ENCODE data around the gene WNT3A.

Gene WNT3A

GRCh38 chr1:228012555-228012954 lies 5.8 kb downstream of the WNT3A start:
- H3K4me3 ChIP-seq (ENCODE audit: control insufficient read depth, low read depth, low read length), result no peak overlapping the region
- DNase-seq (ENCODE audit: low read depth), result no peak
- TF ChIP-seq, protein P1, sequence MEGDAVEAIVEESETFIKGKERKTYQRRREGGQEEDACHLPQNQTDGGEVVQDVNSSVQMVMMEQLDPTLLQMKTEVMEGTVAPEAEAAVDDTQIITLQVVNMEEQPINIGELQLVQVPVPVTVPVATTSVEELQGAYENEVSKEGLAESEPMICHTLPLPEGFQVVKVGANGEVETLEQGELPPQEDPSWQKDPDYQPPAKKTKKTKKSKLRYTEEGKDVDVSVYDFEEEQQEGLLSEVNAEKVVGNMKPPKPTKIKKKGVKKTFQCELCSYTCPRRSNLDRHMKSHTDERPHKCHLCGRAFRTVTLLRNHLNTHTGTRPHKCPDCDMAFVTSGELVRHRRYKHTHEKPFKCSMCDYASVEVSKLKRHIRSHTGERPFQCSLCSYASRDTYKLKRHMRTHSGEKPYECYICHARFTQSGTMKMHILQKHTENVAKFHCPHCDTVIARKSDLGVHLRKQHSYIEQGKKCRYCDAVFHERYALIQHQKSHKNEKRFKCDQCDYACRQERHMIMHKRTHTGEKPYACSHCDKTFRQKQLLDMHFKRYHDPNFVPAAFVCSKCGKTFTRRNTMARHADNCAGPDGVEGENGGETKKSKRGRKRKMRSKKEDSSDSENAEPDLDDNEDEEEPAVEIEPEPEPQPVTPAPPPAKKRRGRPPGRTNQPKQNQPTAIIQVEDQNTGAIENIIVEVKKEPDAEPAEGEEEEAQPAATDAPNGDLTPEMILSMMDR (conservative IDR thresholded peaks at IDR 0.05; ENCODE audit: control insufficient read depth, insufficient read depth, low read depth, low read length), result no peak

DNA sequence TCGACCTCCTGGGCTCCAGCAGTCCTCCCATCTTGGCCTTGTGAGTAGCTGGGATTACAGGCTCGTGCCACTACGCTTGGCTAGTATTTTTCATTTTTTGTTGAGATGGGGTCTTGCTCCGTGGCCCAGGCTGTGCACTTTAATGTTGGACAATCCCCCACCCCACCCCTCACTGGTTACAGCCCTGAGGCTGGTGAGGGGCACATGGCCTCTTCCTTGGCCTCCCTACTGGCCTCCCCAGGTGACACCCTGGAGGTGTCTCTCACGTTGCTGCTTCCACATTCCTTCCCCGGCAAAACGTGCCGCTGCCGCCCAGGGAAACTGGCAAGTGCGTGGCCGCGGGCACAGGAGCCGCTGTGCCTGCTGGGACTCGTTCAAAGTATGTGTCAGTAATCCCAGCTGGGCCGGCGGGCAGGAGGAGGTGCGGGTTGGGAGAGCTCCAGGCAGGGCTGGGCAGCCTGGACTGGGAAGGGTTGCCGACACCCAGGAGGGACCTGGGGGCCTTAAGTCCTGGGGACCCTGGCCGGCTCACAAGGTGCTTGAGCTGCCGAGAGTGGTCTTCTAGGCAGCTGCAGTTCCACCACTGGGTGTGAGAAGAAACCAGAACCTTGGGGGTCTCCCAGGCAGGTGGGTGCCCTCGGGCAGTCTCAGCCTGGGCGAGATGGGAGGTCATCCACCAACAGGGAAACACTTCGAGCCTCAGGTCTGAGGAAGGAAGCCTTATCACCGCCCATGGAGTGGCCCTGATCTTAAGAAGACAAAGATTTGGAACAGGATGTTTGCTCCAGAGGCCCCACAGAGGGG lies 6.5 kb downstream of the WNT3A start:
- TF ChIP-seq, protein P1 (conservative IDR thresholded peaks at IDR 0.05; ENCODE audit: control insufficient read depth, insufficient read depth, low read depth, low read length), result no peak
- no peak for DNase-seq (ENCODE audit: low read depth)
- H3K4me3 ChIP-seq (ENCODE audit: control insufficient read depth, low read depth, low read length), result no peak overlapping the region

DNA sequence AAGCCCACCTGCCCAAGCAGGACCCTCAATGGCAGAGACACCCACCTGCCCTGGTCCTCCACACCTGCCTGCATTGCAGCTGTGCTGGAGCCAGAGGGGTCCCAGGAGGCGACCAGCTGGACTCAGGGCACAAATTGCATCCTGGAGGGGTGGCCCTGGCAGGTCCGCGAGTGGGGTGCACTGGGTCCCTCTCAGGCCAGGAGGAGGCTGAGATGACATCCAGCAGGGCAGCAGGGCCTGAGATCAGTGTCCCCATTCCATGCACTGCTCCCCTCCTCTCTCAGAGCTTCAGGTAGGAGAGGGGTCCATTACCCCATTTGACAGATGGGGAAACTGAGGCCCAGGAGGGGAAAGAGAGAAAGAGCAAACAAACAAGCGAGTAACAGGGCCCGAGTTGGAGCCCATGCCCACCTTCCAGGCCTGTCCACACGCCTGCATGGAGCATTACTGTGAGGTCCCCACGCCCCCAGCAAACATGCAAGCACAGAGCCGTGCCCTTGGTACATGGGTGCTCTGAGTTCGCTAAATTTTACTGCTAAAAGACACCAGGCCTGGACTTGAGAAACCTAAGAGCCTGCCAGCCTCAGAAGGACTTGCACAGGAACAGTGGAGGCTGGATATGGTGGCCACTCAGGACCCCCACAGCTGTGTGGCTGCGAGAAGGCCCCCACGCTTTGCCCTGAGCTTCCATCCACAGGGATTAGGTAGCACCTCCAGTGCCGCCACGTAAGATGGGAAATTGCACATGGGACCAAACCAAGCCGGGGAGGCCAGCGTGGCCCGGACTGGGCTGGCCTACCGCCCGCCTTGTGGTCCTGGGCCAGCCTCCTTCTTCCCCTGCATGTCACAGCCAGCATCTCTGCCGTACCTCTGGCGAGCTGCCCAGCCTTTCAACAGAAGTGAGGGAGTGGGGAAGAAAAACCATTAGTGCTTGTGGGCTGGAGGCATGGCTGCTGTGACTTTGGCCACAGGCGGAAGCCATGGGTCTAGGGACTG lies 7.4 kb downstream of the WNT3A start:
- no peak overlapping the region for H3K4me3 ChIP-seq (ENCODE audit: control insufficient read depth, low read depth, low read length)
- TF ChIP-seq, protein P1 (conservative IDR thresholded peaks at IDR 0.05; ENCODE audit: control insufficient read depth, insufficient read depth, low read depth, low read length), result no peak
- peak; percentile 23 for DNase-seq (ENCODE audit: low read depth)

- DNase-seq (ENCODE audit: low read depth), result peak; percentile 46
- no peak overlapping the region for H3K4me3 ChIP-seq (ENCODE audit: control insufficient read depth, low read depth, low read length)
- TF ChIP-seq, protein P1 (conservative IDR thresholded peaks at IDR 0.05; ENCODE audit: control insufficient read depth, insufficient read depth, low read depth, low read length), result no peak
Observed at GRCh38 chr1:228015276-228016180, 8.7 kb downstream of the WNT3A start.

GRCh38 chr1:228016181-228016510 lies 9.3 kb downstream of the WNT3A start:
- TF ChIP-seq, protein P1 (conservative IDR thresholded peaks at IDR 0.05; ENCODE audit: control insufficient read depth, insufficient read depth, low read depth, low read length), result no peak

More at GRCh38 chr1:228016181-228016510, 9.3 kb downstream of the WNT3A start:
- DNase-seq (ENCODE audit: low read depth), result no peak
- H3K4me3 ChIP-seq (ENCODE audit: control insufficient read depth, low read depth, low read length), result no peak overlapping the region

All from fibroblast of mammary gland (primary cell).